Fibroblast of villous mesenchyme (primary cell): ENCODE measurements around the gene MAP3K14. TPM values are rescaled to one million over a fixed set of nuclear protein-coding genes. Genes with fewer than 3 reads are reported as not detected.

ENCODE experiments used
- DNase-seq: peaks from one replicate; pipeline ENCODE4 v3.0.0-alpha.2; 2010; ENCODE audit warnings: low read depth
- H3K4me3 ChIP-seq: 2 replicates; pipeline ENCODE4 v1.5.1; 2011; ENCODE audit warnings: low read depth, mild to moderate bottlenecking, low read length
- total RNA-seq: library from RNA; depleted of rRNA; stranded (reverse); fragments of >200 nt; gene quantifications from 2 replicates; pipeline ENCODE4 v1.2.3, GENCODE V29; 2012
- TF ChIP-seq, protein P1 (sequence below): IDR thresholded peaks from 2 replicates; pipeline ENCODE4 v1.5.1; 2012; ENCODE audit warnings: low read depth, mild to moderate bottlenecking, low read length; ENCODE audit not compliant: insufficient read depth

Gene MAP3K14
- total RNA-seq, 1 donor = 1.7 TPM

DNA sequence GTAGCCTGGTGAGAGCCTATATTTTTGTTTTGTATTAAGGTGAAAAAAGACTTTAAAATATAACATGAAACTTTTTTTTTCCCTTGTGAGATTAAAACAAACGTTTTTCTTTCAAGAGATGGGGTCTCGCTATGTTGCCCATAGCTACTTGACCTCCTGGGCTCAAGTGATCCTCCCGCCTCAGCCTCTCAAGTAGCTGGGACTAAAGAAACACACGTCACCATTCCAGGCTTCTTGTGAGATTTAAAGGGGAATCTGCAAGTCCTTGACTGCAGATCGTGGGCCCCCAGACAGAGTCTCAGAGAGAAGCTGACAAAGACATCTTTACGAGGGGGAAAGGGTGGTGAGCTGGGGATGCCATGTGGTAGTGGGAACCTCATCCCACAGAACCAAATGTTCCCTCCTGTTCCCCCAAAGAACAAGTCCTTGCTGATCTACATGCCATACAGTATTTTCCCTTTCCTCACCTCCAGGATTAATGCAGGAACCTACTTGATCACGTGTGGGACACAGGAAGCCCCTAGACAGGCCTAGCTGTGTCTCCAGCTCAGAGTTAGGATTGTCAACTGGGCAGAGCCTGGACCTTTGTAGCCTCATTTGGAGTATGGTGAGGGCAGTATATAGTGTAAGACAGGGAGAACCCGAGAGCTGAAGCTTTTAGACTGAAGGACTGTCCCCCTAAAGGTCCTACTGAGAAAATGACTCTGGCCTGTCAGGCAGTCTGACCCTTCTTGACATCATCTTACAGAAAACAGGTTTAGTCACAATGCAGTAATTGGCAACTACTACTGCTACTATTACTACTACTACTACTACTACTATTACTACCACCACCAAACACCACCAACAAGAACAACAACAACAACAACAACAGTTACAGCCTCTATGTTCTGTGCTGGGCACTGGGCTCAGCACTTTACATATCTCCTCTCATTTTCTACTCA, 4.1 kb downstream of the MAP3K14 start:
- H3K4me3 ChIP-seq = peak overlapping the region; percentile 17
- DNase-seq = no peak

DNA sequence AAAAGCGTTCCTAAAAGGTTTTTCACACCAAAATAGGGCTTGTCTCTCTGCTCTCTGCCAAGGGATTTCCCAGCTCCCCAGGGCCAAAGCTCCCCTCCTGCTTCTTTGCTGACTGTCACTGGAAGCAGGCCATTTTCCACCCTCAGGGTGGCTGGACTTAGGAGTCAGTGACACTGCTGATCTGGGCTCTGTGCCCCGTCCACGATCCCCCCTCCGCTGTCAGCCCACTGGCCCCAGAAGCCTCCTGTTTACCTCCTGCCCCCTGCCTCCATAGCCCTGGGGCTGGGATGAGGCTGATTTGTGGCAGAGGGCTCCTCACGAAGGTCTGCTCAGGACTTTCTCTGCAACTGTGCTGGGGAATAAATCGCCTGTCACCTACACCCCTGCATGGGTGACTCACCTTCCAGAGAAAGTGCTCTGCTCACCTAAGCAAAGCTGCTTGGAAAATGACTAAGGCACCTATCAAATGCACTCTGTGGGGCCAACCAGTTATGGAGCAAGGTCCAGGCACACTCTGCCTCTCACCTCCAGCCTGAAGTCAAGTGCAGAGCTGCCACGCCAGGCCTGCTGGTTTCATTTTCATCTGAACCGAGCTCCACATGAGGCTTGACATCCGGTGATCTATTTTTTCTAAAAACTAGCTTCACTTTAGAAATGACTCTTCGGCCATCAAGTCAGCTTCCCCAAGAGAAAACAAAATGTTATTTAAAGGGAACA, 4.9 kb downstream of the MAP3K14 start:
- peak overlapping the region; percentile 17 for H3K4me3 ChIP-seq
- peak; percentile 73 for DNase-seq

More for the DNA sequence above, 4.1 kb downstream of the MAP3K14 start:
- TF ChIP-seq, protein P1, sequence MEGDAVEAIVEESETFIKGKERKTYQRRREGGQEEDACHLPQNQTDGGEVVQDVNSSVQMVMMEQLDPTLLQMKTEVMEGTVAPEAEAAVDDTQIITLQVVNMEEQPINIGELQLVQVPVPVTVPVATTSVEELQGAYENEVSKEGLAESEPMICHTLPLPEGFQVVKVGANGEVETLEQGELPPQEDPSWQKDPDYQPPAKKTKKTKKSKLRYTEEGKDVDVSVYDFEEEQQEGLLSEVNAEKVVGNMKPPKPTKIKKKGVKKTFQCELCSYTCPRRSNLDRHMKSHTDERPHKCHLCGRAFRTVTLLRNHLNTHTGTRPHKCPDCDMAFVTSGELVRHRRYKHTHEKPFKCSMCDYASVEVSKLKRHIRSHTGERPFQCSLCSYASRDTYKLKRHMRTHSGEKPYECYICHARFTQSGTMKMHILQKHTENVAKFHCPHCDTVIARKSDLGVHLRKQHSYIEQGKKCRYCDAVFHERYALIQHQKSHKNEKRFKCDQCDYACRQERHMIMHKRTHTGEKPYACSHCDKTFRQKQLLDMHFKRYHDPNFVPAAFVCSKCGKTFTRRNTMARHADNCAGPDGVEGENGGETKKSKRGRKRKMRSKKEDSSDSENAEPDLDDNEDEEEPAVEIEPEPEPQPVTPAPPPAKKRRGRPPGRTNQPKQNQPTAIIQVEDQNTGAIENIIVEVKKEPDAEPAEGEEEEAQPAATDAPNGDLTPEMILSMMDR = no peak

DNA sequence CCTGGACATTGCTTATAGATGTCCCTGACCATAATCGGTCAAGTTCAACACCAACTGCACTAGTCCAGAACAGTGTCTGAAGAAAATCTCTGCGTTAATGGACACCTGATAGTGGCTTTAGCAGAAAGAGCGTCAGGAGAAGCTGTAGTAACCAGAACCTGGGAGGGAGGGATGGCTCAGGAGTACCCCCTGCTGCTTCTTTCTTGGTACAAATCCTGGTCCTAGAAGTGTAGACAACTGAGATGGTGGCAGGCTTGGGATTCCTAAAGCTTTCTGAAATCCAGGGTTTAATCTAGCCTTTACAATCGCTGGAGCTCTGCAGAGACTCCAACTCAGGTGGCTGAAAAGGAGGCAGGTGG, 5.4 kb downstream of the MAP3K14 start:
- TF ChIP-seq, protein P1 = peak; percentile 33
- no peak for DNase-seq
- no peak overlapping the region for H3K4me3 ChIP-seq

More for the DNA sequence above, 4.9 kb downstream of the MAP3K14 start:
- TF ChIP-seq, protein P1 = no peak

DNA sequence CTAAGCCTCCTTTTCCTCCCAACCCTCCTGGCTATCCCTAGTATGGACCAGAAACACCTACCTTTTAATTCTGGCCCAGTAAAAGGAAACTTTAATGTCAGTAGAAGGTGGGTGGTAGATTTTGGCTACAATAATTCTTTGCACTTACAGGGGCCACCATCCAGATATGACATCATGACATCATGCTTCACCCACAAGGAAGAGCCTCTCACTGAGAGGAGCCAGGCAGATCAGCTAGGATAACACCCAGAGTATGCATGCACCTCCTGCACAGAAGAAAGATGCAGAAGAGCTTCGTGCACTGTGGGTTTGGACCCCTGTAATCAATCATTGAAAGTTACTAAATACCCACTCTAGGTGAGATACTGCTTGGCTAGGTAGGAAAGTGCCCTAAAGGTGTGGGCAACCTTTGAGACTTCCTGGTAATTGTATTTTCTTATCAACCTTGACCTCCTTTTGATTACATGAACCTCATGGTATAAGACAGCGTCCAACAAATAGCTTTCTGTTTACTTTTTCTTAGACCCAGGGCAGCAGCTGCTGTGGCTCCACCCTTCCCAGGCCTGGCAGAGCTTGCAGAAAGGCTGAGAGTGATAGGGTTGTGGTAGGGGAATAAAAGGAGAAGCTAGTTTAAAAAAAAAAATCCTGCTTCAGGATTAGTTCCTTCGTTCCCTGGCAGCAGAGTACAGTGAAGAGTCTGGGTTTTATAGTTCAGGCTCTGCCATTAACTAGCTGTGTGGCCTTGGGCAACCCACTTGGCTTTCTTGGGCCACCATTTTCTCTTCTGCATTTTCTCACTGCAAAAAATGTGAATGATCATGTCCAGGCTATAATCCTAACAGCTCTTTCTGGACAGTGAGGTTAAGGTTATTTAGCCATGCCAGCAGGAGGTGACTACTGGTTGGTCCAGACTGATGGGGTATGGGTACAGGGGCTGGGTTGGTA, 6.2 kb downstream of the MAP3K14 start:
- TF ChIP-seq, protein P1 = no peak
- peak; percentile 63 for DNase-seq
- no peak overlapping the region for H3K4me3 ChIP-seq

DNA sequence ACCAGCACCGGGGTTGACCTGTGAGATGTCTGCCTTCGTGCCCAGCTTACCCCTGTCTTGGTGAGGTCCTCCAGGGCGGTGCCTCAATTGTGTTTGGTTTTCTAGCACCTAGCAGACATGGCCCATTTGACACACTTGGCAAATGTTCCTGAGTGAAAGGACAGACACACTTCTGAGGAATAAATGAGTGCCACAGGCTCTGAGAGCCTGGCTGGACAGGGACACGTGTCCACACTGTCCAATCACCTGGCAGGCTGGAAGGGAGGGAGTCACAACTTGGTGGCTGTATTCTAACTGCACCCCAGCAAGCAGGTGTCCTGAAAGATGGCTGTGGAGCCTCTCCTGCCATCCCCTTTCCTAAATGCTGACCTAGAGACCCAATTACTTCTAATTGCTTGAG, 7.4 kb downstream of the MAP3K14 start:
- no peak for DNase-seq
- TF ChIP-seq, protein P1 = no peak
- no peak overlapping the region for H3K4me3 ChIP-seq

DNA sequence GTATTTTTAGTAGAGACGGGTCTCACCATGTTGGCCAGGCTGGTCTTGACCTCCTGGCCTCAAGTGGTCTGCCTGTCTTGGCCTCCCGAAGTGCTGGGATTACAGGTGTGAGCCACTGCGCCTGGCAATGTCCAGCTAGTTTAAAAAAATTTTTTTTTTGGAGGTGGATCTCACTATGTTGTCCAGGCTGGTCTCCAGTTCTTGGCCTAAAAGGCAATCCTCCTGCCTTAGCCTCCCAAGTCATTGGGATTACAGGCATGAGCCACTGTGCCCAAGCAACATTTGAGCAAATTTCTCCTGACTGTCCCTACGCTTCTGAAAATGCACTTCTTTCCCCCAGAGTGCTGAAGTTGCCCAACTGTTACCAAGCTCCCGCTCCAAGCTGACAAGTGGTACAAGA, 8.0 kb downstream of the MAP3K14 start:
- no peak overlapping the region for H3K4me3 ChIP-seq
- DNase-seq = no peak
- TF ChIP-seq, protein P1 = no peak
